Stimulated activated CD8-positive, alpha-beta memory T cell treated with anti-CD3 and anti-CD28 coated beads, Interleukin-7, amount 100 ng/mL, for 48 hours (primary cell): Measurements from ENCODE around the gene TARS2.

Experiments
- DNase-seq, 2 donors: peaks; one replicate each; pipeline ENCODE4 v3.0.0-alpha.2; 2020; ENCODE audit warnings: low read depth in 1 of 2; ENCODE audit errors: extremely low read depth in 1 of 2

TARS2 gene

DNA sequence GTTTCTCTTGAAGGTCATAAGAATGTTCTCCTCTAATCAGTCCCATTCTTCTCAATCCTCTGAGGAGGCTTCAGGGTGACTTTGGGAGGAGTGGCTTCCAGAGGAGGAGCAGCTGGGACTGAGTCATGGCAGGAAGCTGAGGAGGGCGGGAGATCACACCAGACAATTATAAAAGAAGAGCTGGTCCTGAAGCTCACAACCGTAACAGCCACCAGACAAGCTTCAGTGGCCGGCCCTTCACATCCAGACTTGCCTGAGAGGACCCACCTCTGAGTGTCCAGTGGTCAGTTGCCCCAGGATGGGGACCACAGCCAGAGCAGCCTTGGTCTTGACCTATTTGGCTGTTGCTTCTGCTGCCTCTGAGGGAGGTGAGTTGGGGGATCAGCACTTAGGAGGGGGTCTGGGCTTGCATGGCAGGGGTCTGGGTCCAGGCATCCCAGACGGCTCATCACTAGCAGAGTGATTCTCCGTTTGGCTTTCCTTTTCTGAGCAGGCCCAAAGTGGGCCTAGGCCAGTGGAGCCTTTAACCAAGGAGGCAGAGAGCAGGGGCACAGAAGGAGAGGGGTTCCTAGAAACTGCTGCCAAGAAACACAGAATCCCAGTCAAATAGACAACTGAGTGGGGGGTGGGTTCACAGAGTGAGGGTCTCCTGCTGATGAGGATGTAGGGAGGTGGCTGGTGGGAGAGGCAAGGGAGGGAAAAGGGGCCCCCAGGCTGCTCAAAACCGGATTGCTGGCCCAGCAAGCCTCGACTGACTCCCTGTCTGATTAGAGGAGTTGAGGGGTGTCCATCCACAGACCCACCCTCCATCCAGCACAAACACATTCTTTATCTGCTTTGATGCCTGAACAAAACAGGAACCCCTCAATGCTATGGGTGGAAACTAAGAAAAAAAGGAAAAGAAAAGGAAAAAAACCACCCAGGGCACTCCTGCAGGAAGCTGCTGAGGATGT, 21.0 kb downstream of the TARS2 start, which contains the start of gene ECM1:
TSS of gene ECM1 (plus strand) at position 198 of the 953 bp plus-strand sequence. CDS start at position 299, 101 bp downstream.
- no peak for DNase-seq

DNA sequence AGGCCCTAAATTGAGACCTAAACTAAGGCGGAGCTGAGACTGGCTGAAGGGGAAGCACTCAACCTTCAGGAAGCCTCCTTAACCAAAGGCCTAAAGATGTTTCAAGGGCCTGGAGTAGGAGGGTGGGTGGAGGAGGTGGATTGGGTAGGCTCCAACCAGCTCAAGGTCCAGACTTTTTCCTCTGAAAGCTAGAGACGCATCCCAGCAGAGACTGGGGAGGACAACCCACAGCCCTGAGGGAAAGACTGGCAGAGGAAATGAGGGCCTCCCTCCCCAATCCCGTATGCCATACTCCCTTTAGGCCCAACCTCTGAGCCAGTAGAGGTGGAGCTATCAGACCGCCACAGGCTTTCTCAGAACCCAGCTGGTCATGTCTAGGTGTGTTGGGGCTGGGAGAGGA, 21.8 kb downstream of the TARS2 start:
- no peak for DNase-seq

GRCh38 chr1:150511551-150511950, 24.3 kb downstream of the TARS2 start:
- DNase-seq = no peak

GRCh38 chr1:150511985-150512660, 24.9 kb downstream of the TARS2 start:
- DNase-seq = no peak

- DNase-seq = no peak
Observed at GRCh38 chr1:150512846-150513245, 25.6 kb downstream of the TARS2 start.

DNA sequence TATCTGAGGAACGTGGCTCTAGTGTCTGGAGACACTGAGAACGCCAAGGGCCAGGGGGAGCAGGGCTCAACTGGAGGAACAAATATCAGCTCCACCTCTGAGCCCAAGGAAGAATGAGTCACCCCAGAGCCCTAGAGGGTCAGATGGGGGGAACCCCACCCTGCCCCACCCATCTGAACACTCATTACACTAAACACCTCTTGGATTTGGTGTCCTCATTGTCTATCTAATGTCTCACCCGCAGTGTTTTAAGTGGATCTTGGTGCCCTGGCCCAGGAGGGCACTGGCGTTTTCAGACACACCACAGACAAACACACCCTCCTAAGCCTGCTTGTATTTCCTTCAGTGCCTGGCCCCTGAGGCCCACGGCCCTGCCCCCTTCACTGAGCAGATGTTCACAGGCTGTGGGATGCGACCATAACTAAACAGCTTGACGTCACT, 26.2 kb downstream of the TARS2 start:
- no peak for DNase-seq

DNA sequence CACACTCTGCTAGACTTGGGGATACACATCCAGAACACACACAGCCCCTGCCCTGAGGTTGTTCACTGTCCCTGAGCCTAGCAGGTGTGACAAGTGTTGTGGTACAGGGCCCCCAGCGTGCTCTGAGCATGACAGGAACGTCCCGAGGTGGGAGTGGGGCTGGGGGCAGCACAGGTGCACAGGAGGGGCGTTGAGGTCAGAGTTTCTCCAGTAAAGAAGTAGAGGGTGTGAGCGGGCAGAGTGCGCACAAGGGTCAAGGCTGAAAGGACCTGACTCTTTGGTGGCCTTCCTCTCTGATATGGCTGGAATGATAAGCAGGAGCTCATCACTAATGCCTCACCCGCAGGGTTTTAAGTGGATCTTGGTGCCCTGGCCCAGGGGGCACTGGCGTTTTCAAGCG, 27.0 kb downstream of the TARS2 start:
- no peak for DNase-seq

GRCh38 chr1:150514913-150515327, 27.7 kb downstream of the TARS2 start:
- no peak for DNase-seq

GRCh38 chr1:150515328-150516049, 28.3 kb downstream of the TARS2 start, which contains the start of gene FALEC:
FALEC (plus strand) TSS chr1:150515752.
- peak; percentile 88 to 91 for DNase-seq

DNA sequence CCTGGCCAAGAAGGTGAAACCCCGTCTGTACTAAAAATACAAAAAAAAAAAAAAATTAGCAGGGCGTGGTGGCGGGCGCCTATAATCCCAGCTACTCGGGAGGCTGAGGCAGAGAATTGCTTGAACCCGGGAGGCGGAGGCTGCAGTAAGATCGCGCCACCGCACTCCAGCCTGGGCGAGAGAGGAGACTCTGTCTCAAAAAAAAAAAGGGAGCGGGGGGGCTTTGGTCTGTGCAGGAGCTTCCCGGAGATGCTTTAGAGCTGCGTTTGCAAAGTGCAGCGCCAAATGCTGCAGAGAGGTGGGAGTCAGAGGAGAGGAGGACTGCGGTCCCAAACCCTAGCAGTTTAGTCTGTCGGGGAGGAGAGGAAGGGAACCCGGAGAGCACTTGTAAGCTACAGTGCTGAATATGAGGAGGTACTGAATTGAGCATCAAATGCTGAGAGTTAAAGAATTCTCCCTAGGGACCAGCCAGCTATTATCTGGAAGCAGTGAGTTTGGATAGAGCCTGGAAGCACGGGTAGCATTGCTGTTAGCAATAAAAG, 28.9 kb downstream of the TARS2 start:
- no peak for DNase-seq

DNA sequence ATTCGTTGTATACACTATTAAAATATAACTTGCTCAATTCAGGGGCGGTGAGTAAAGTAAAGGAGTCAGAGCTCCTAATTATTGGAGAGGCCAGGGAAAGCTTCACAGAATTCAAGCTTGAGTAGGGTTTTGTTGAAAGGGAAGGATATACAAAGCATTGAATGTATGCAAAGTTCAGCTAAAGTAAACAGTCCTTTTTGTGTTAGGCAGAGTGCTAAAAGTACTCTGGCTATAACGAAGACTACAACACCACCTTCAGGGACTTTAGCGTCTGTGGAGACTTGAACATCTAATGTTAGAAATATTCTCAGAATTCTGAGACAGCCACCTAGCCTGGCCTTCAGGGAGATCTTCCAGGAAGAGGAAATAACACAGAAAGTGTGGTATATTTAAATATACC, 29.4 kb downstream of the TARS2 start:
- DNase-seq = no peak

DNA sequence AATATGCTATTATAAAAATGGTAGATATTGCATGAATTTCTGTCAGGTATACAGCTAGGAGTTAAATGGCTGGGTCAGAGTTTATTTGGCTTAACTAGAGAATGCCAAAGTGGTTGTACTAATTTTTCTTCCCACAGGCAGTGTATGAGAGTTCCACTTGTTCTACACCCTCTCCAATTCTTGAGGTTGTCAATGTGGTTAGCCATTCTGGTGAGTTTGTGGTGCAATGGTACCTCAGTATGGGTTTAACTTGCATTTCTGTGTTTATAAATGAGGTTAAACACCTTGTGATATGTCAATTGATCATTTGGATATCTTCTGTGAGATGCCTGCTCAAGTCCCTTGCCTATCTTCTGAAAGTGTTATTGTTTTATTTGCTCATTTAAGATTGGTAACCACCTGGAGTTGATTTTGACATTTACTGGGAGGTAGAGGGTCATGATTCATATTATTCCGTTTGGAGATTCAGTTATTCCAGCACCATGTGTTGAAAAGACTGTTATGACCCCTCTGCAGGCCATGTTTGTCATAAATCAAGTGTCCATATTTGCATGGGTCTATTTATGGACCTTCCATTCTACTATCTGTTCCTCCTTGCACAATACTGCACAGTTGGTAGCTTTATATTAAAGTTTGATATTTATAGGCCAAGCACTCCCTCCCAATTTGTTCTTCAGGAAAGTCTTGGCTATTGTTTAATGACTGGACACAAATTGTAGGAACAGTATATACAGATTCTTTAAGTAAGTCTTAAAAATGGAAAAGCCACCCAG, 34.2 kb downstream of the TARS2 start:
- DNase-seq = no peak

GRCh38 chr1:150525348-150525747, 38.1 kb downstream of the TARS2 start:
- no peak for DNase-seq

DNA sequence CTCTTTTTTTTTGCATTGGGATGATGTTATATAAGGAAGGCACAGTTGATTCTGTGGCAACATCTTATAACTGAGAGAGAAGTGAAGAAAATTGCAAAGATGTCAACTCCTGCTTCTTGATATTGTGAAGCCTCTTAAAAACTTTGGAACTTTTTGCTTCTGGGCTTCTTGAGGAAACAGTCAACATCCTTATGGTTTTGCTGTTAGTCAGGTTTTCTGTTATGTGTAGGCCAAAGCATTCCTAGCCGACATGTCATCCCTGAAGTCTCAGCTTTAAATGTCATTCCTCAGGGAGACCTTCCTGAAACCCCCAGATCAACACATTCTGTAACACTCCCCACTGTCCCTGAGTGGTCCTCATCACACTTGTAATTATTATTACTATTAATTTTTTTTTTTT, 41.0 kb downstream of the TARS2 start:
- DNase-seq = no peak

DNA sequence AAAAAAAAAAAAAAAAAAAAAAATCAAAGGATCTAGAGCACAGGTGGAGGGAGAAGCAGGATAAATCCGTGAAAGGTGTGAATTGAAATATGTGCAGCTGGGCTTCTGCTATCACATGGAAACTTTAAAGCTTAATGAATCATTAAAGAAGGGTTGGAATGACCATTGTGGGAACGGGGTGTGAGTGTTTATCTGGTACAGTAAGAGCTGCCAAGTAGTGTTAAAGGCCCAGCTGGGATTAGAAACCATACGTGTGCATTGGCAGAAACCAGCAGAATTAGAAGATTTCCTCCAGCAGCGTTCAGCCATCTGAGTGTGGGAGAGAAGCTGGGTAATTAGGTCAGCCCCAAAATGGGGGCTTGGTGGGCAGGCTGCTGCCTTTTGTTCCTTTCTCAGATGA, 41.8 kb downstream of the TARS2 start:
- DNase-seq = no peak

GRCh38 chr1:150530491-150531159, 43.4 kb downstream of the TARS2 start:
- no peak for DNase-seq

- DNase-seq = no peak
Observed at GRCh38 chr1:150532860-150533259, 45.6 kb downstream of the TARS2 start.

DNA sequence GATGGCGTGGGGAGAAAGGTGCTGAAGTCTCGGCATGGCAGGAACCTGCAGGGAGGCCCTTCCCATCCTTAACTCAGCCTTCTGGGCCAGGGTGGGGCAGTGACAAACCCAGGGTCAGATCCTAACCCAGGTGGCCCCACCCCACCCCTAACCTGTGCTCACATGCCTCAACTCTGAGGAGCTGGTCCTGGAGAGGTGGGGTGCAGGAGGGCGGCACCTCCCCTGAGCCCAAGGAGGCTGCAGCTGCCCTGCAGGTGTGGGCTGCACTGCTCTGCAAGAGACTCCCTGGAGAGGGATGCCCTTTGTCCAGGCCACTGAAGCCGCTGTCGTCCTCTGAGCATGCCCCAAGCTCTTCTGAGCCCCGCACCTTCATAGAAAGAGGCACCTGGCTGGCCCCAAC, 46.8 kb downstream of the TARS2 start:
- no peak for DNase-seq

- no peak for DNase-seq
Observed at GRCh38 chr1:150535511-150536287, 48.5 kb downstream of the TARS2 start.
